ENCODE results near the gene CASP14. TPM values are rescaled to one million over a fixed set of nuclear protein-coding genes. Genes with fewer than 3 reads are reported as not detected.

CASP14 gene
- not detected for polyA plus RNA-seq (2013, experiment 1 of 2)
- polyA plus RNA-seq (2013, experiment 2 of 2), result not detected

- H3K4me1 ChIP-seq (ENCODE audit: control insufficient read depth in 2 of 2, insufficient read depth in 1 of 2, low read depth in 1 of 2, low read length in 2 of 2), result no peaks in the 10 kb centered on the region
- H4K91ac ChIP-seq (ENCODE audit: low read depth, low read length, poor library complexity), result no peak within 1 kb of the TSS
- peaks cover 2% of the 10 kb centered on the region for H3K79me1 ChIP-seq (ENCODE audit: low read depth, low read length)
- no peak within 1 kb of the TSS for H3K4me3 ChIP-seq (ENCODE audit: low read length in 2 of 2)
- no peak within 1 kb of the TSS for H3K4me2 ChIP-seq (ENCODE audit: insufficient read depth, low read length, poor library complexity, severe bottlenecking)
- no peak within 1 kb of the TSS for H3K4ac ChIP-seq (ENCODE audit: low read length)
- H3K27ac ChIP-seq (replicated peaks; ENCODE audit: low read length), result no peak within 1 kb of the TSS
- H2BK15ac ChIP-seq (ENCODE audit: low read length), result no peak within 1 kb of the TSS
- H3K27me3 ChIP-seq (ENCODE audit: control insufficient read depth in 3 of 3, insufficient read depth in 3 of 3, low read depth in 1 of 3, low read length in 3 of 3), result peaks cover 0 to 10% (median 0%) of the 10 kb centered on the region in 3 experiments
- no peak within 1 kb of the TSS for H2BK5ac ChIP-seq (ENCODE audit: low read length)
- H3K23ac ChIP-seq (ENCODE audit: low read depth, low read length, poor library complexity), result no peak within 1 kb of the TSS
- no peak for DNase-seq (ENCODE audit: low spot score)
- H2BK12ac ChIP-seq (ENCODE audit: low read length), result no peak within 1 kb of the TSS
- WGBS, 2 donors (ENCODE audit: extremely low coverage in 2 of 2, insufficient read length in 2 of 2, insufficient replicate concordance in 1 of 2), result no CpG with 5 or more reads among the region's 11 CpGs
- no peaks in the 10 kb centered on the region for H3K36me3 ChIP-seq (replicated peaks in 1 of 2; ENCODE audit: control insufficient read depth in 2 of 2, insufficient read depth in 2 of 2, low read length in 2 of 2)
- no peak within 1 kb of the TSS for H3K18ac ChIP-seq (ENCODE audit: low read length)
- no peak within 1 kb of the TSS for H4K8ac ChIP-seq (ENCODE audit: low read depth, low read length)
- H3K14ac ChIP-seq (ENCODE audit: low read length), result no peak within 1 kb of the TSS
- peaks cover 0 to 15% of the 10 kb centered on the region in 2 donors for H3K9me3 ChIP-seq (replicated peaks in 1 of 2; ENCODE audit: control insufficient read depth in 2 of 2, insufficient read depth in 1 of 2, low read depth in 1 of 2, low read length in 2 of 2)
- no peak within 1 kb of the TSS for H2AFZ ChIP-seq (ENCODE audit: low read length)
- no peak within 1 kb of the TSS for H3K9ac ChIP-seq (ENCODE audit: low read depth, low read length, poor library complexity)
- no peak within 1 kb of the TSS for H2BK120ac ChIP-seq (ENCODE audit: low read depth, low read length)
- no peak within 1 kb of the TSS for H2AK5ac ChIP-seq (ENCODE audit: low read depth, low read length)
Measured at GRCh38 chr19:15048885-15049541, at the start of gene CASP14. TSS of gene CASP14 (plus strand) at chr19:15049480. CDS start at chr19:15052252, 2,772 bp downstream.

GRCh38 chr19:15008308-15008707 lies 41.0 kb upstream of the CASP14 start:
- H2BK5ac ChIP-seq (ENCODE audit: low read length), result no peak overlapping the region
- H3K23ac ChIP-seq (ENCODE audit: low read depth, low read length, poor library complexity), result no peak overlapping the region
- no peak overlapping the region for H4K8ac ChIP-seq (ENCODE audit: low read depth, low read length)
- no peak overlapping the region for H3K27ac ChIP-seq (replicated peaks; ENCODE audit: low read length)
- peaks cover 5 to 6% of the 10 kb centered on the region in 2 donors for H3K4me1 ChIP-seq (ENCODE audit: control insufficient read depth in 2 of 2, insufficient read depth in 1 of 2, low read depth in 1 of 2, low read length in 2 of 2)
- no peak overlapping the region for H3K4ac ChIP-seq (ENCODE audit: low read length)
- H3K4me2 ChIP-seq (ENCODE audit: insufficient read depth, low read length, poor library complexity, severe bottlenecking), result no peak overlapping the region
- no peak overlapping the region for H2BK15ac ChIP-seq (ENCODE audit: low read length)
- H2BK120ac ChIP-seq (ENCODE audit: low read depth, low read length), result no peak overlapping the region
- H3K36me3 ChIP-seq (replicated peaks in 1 of 2; ENCODE audit: control insufficient read depth in 2 of 2, insufficient read depth in 2 of 2, low read length in 2 of 2), result no peaks in the 10 kb centered on the region
- H2AK5ac ChIP-seq (ENCODE audit: low read depth, low read length), result no peak overlapping the region
- H3K18ac ChIP-seq (ENCODE audit: low read length), result no peak overlapping the region
- H3K4me3 ChIP-seq (ENCODE audit: low read length in 2 of 2), result no peak overlapping the region
- DNase-seq (ENCODE audit: low spot score), result no peak
- H3K79me1 ChIP-seq (ENCODE audit: low read depth, low read length), result no peaks in the 10 kb centered on the region
- no peak overlapping the region for H4K91ac ChIP-seq (ENCODE audit: low read depth, low read length, poor library complexity)
- no peak overlapping the region for H3K9ac ChIP-seq (ENCODE audit: low read depth, low read length, poor library complexity)
- no peak overlapping the region for H2AFZ ChIP-seq (ENCODE audit: low read length)
- peaks cover 0 to 24% (median 11%) of the 10 kb centered on the region in 3 experiments for H3K27me3 ChIP-seq (ENCODE audit: control insufficient read depth in 3 of 3, insufficient read depth in 3 of 3, low read depth in 1 of 3, low read length in 3 of 3)
- no peaks in the 10 kb centered on the region for H3K9me3 ChIP-seq (replicated peaks in 1 of 2; ENCODE audit: control insufficient read depth in 2 of 2, insufficient read depth in 1 of 2, low read depth in 1 of 2, low read length in 2 of 2)
- H2BK12ac ChIP-seq (ENCODE audit: low read length), result no peak overlapping the region
- H3K14ac ChIP-seq (ENCODE audit: low read length), result no peak overlapping the region

- no peaks in the 10 kb centered on the region for H3K36me3 ChIP-seq (replicated peaks in 1 of 2; ENCODE audit: control insufficient read depth in 2 of 2, insufficient read depth in 2 of 2, low read length in 2 of 2)
- H2BK120ac ChIP-seq (ENCODE audit: low read depth, low read length), result no peak overlapping the region
- no peak overlapping the region for H4K8ac ChIP-seq (ENCODE audit: low read depth, low read length)
- no peak overlapping the region for H3K4ac ChIP-seq (ENCODE audit: low read length)
- H3K9me3 ChIP-seq (replicated peaks in 1 of 2; ENCODE audit: control insufficient read depth in 2 of 2, insufficient read depth in 1 of 2, low read depth in 1 of 2, low read length in 2 of 2), result no peaks in the 10 kb centered on the region
- peak overlapping the region; percentile 95 for H3K4me2 ChIP-seq (ENCODE audit: insufficient read depth, low read length, poor library complexity, severe bottlenecking)
- H3K14ac ChIP-seq (ENCODE audit: low read length), result no peak overlapping the region
- H2AFZ ChIP-seq (ENCODE audit: low read length), result peak overlapping the region; percentile 82
- no peaks in the 10 kb centered on the region for H3K79me1 ChIP-seq (ENCODE audit: low read depth, low read length)
- H2BK15ac ChIP-seq (ENCODE audit: low read length), result peak overlapping the region; percentile 8
- H3K27me3 ChIP-seq (ENCODE audit: control insufficient read depth in 3 of 3, insufficient read depth in 3 of 3, low read depth in 1 of 3, low read length in 3 of 3), result peaks cover 0 to 24% (median 12%) of the 10 kb centered on the region in 3 experiments
- peak overlapping the region; percentile 0 for H2BK12ac ChIP-seq (ENCODE audit: low read length)
- peak overlapping the region; percentile 0 for H3K23ac ChIP-seq (ENCODE audit: low read depth, low read length, poor library complexity)
- peaks cover 5 to 6% of the 10 kb centered on the region in 2 donors for H3K4me1 ChIP-seq (ENCODE audit: control insufficient read depth in 2 of 2, insufficient read depth in 1 of 2, low read depth in 1 of 2, low read length in 2 of 2)
- H3K27ac ChIP-seq (replicated peaks; ENCODE audit: low read length), result peak overlapping the region; percentile 45
- peak overlapping the region; percentile 89 for H3K9ac ChIP-seq (ENCODE audit: low read depth, low read length, poor library complexity)
- peak overlapping the region; percentile 90 for H3K18ac ChIP-seq (ENCODE audit: low read length)
- no peak overlapping the region for H2AK5ac ChIP-seq (ENCODE audit: low read depth, low read length)
- peak; percentile 77 for DNase-seq (ENCODE audit: low spot score)
- no CpG with 5 or more reads among the region's 73 CpGs for WGBS, 2 donors (ENCODE audit: extremely low coverage in 2 of 2, insufficient read length in 2 of 2, insufficient replicate concordance in 1 of 2)
- no peak overlapping the region for H2BK5ac ChIP-seq (ENCODE audit: low read length)
- H4K91ac ChIP-seq (ENCODE audit: low read depth, low read length, poor library complexity), result no peak overlapping the region
- peak overlapping the region; percentile 30 to 80 for H3K4me3 ChIP-seq (ENCODE audit: low read length in 2 of 2)
Measured at GRCh38 chr19:15010501-15011300, 38.6 kb upstream of the CASP14 start.

GRCh38 chr19:15014579-15014978 lies 34.7 kb upstream of the CASP14 start:
- no peak overlapping the region for H3K27ac ChIP-seq (replicated peaks; ENCODE audit: low read length)
- no peak overlapping the region for H3K4me2 ChIP-seq (ENCODE audit: insufficient read depth, low read length, poor library complexity, severe bottlenecking)
- H3K18ac ChIP-seq (ENCODE audit: low read length), result no peak overlapping the region
- no peak overlapping the region for H3K4me3 ChIP-seq (ENCODE audit: low read length in 2 of 2)
- no peak overlapping the region for H2BK120ac ChIP-seq (ENCODE audit: low read depth, low read length)
- no peak for DNase-seq (ENCODE audit: low spot score)
- no peak overlapping the region for H3K23ac ChIP-seq (ENCODE audit: low read depth, low read length, poor library complexity)
- no peak overlapping the region for H4K8ac ChIP-seq (ENCODE audit: low read depth, low read length)
- H3K36me3 ChIP-seq (replicated peaks in 1 of 2; ENCODE audit: control insufficient read depth in 2 of 2, insufficient read depth in 2 of 2, low read length in 2 of 2), result no peaks in the 10 kb centered on the region
- H3K4me1 ChIP-seq (ENCODE audit: control insufficient read depth in 2 of 2, insufficient read depth in 1 of 2, low read depth in 1 of 2, low read length in 2 of 2), result peaks cover 5 to 6% of the 10 kb centered on the region in 2 donors
- no peak overlapping the region for H2BK5ac ChIP-seq (ENCODE audit: low read length)
- WGBS, 2 donors (ENCODE audit: extremely low coverage in 2 of 2, insufficient read length in 2 of 2, insufficient replicate concordance in 1 of 2), result no CpG with 5 or more reads among the region's 11 CpGs
- peaks cover 0 to 22% (median 12%) of the 10 kb centered on the region in 3 experiments for H3K27me3 ChIP-seq (ENCODE audit: control insufficient read depth in 3 of 3, insufficient read depth in 3 of 3, low read depth in 1 of 3, low read length in 3 of 3)
- no peak overlapping the region for H4K91ac ChIP-seq (ENCODE audit: low read depth, low read length, poor library complexity)
- no peak overlapping the region for H2BK12ac ChIP-seq (ENCODE audit: low read length)
- H2AK5ac ChIP-seq (ENCODE audit: low read depth, low read length), result no peak overlapping the region
- H3K9me3 ChIP-seq (replicated peaks in 1 of 2; ENCODE audit: control insufficient read depth in 2 of 2, insufficient read depth in 1 of 2, low read depth in 1 of 2, low read length in 2 of 2), result no peaks in the 10 kb centered on the region
- H3K4ac ChIP-seq (ENCODE audit: low read length), result no peak overlapping the region
- H2BK15ac ChIP-seq (ENCODE audit: low read length), result no peak overlapping the region
- H3K9ac ChIP-seq (ENCODE audit: low read depth, low read length, poor library complexity), result no peak overlapping the region
- H2AFZ ChIP-seq (ENCODE audit: low read length), result no peak overlapping the region
- no peak overlapping the region for H3K14ac ChIP-seq (ENCODE audit: low read length)
- H3K79me1 ChIP-seq (ENCODE audit: low read depth, low read length), result no peaks in the 10 kb centered on the region

All from neuronal stem cell (in vitro differentiated cells).